Fibroblast of pulmonary artery (primary cell): ENCODE data around the gene OPHN1.

Source experiments
- DNase-seq: peaks from one replicate; pipeline ENCODE4 v3.0.0-alpha.2; 2010; ENCODE audit warnings: low read depth
- H3K4me3 ChIP-seq: replicated peaks from 2 replicates; pipeline ENCODE4 v1.5.1; 2011; ENCODE audit warnings: low read depth, mild to moderate bottlenecking, control low read depth, low read length, moderate library complexity
- TF ChIP-seq, protein P1 (sequence below): IDR thresholded peaks from 2 replicates; pipeline ENCODE4 v1.5.1; 2011; ENCODE audit warnings: mild to moderate bottlenecking, control low read depth, low read length, inconsistent platforms; ENCODE audit errors: missing control alignments

OPHN1 gene, protein sequence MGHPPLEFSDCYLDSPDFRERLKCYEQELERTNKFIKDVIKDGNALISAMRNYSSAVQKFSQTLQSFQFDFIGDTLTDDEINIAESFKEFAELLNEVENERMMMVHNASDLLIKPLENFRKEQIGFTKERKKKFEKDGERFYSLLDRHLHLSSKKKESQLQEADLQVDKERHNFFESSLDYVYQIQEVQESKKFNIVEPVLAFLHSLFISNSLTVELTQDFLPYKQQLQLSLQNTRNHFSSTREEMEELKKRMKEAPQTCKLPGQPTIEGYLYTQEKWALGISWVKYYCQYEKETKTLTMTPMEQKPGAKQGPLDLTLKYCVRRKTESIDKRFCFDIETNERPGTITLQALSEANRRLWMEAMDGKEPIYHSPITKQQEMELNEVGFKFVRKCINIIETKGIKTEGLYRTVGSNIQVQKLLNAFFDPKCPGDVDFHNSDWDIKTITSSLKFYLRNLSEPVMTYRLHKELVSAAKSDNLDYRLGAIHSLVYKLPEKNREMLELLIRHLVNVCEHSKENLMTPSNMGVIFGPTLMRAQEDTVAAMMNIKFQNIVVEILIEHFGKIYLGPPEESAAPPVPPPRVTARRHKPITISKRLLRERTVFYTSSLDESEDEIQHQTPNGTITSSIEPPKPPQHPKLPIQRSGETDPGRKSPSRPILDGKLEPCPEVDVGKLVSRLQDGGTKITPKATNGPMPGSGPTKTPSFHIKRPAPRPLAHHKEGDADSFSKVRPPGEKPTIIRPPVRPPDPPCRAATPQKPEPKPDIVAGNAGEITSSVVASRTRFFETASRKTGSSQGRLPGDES

DNA sequence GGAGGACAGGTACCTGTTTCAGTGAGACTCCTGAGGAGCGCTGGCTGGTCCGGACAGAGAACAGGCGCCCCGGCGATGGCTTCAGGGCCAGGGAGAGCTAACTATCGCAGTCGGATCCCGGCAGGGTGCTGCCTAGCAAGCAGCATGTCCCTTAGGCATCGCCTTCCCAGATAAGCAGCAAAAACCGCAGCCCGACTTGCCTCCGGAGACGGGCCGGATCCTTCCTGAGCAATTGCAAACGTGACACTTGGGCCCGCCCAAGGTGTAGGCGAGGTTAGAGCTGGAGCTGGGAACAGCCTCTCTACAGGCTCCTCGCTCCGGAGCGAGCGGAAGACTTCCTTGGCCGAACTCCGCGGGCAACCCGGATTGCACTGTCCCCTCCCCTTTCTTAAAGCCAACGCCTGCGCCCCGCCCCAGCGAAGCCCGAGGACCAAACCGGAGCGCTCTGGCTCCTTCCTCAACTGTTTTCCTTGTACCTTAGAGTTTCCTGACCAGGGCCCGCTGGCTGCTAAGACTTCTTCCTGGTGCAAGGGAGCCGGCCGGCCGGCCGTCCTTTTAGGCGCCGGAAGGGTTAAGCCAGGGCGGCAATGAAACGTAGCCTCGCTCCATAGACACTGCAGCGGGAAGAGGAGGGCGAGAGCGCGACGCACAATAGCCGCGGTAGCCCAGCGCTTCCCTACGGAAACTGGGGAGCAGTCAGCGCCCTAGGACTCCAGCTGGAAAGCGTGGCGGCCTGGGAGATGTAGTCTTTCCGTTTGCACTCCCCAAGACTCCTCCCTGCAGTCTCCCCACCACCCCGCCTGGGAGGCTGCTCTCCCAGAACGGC lies at the start of gene OPHN1:
Gene OPHN1 (minus strand): TSS at position 341 of the 826 bp plus-strand sequence. CDS start 475 bp downstream, outside the sequence.
- peak; percentile 78 for DNase-seq
- peak within 1 kb of the TSS; percentile 65 for H3K4me3 ChIP-seq
- TF ChIP-seq, protein P1, sequence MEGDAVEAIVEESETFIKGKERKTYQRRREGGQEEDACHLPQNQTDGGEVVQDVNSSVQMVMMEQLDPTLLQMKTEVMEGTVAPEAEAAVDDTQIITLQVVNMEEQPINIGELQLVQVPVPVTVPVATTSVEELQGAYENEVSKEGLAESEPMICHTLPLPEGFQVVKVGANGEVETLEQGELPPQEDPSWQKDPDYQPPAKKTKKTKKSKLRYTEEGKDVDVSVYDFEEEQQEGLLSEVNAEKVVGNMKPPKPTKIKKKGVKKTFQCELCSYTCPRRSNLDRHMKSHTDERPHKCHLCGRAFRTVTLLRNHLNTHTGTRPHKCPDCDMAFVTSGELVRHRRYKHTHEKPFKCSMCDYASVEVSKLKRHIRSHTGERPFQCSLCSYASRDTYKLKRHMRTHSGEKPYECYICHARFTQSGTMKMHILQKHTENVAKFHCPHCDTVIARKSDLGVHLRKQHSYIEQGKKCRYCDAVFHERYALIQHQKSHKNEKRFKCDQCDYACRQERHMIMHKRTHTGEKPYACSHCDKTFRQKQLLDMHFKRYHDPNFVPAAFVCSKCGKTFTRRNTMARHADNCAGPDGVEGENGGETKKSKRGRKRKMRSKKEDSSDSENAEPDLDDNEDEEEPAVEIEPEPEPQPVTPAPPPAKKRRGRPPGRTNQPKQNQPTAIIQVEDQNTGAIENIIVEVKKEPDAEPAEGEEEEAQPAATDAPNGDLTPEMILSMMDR = no peak

DNA sequence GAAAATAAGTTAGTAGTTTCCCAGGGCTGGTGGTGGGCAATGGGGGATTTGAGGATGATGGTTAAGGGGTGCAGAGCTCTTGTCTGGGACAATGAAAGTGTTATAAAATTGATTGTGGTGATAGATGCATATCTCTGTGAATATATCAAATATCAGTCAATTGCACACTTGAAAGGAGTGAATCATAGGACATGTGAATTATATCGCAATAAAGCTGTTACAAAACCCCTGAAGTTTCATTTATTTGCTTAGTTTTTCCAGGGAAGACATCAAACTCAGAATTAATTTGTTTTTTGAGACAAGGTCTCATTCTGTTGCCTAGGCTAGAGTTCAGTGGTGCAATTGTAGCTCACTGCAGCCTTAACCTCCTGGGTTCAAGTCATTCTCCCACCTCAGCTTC lies 47.7 kb upstream of the OPHN1 start:
- H3K4me3 ChIP-seq = no peak overlapping the region
- TF ChIP-seq, protein P1 = no peak
- DNase-seq = no peak

DNA sequence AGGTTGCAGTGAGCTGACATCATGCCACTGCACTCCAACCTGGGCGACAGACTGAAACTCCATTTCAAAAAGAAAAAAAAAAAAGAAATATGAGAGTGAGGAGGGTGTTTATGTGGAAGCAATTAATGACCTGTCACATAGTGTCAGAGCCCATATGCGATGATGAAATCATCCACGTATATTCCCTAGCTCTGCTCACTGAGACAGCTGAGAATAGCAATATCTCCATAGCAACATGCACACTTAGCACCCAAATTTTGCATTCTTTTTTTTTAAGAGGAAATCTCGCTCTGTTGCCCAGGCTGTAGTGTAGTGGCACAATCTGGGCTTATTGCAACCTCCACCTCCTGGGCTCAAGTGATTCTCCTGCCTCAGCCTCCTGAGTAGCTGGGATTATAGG lies 31.5 kb upstream of the OPHN1 start:
- DNase-seq = no peak
- H3K4me3 ChIP-seq = no peak overlapping the region
- TF ChIP-seq, protein P1 = no peak

DNA sequence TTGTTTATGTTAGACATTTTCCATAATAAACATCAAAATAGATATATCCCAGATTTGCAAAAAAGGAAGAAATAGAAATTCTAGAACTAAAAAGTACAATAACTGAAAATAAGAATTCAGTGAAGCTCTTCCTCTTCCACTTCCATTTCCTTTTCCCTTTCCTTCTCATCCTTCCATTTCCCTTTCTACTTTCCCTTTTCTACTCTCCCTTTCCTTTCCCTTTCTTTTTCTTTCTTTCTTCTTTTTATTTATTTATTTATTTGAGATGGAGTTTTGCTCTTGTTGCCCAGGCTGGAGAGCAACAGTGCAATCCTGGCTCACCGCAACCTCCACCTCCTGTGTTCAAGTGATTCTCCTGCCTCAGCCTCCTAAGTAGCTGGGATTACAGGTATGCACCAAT lies 30.6 kb upstream of the OPHN1 start:
- H3K4me3 ChIP-seq = no peak overlapping the region
- no peak for DNase-seq
- TF ChIP-seq, protein P1 = no peak

DNA sequence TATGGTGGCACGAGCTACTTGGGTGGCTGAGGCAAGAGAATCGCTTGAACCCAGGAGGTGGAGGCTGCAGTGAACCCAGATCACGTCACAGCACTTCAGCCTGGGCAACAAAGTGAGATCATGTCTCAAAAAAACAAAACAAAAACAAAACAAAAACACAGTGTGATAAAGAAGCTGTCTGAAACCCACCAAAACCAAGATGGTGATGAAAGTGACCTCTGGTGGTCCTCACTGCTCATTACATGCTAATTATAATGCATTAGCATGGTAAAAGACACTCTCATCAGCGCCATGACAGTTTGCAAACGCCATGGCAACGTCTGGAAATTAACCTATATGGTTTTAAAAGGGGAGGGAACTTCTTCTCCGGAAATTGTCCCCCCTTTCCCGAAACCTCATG lies 29.4 kb upstream of the OPHN1 start:
- peak; percentile 63 for DNase-seq
- no peak overlapping the region for H3K4me3 ChIP-seq
- TF ChIP-seq, protein P1 = peak; percentile 48

DNA sequence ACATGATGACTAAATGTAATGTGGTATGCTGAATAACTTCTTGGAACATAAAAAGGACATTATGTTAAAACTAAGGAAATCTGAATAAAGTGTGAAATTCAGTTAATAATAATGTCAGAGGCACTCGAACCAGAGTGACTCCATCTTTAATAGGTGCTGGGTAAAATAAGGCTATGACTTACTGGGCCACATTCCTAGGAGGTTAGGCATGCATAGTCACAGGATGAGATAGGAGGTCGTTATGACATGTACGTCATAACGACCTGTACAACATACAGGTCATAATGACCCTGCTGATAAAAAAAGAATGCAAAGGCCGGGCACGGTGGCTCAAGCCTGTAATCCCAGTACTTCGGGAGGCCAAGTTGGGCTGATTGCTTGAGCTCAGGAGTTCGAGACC lies 28.9 kb upstream of the OPHN1 start:
- TF ChIP-seq, protein P1 = no peak
- no peak overlapping the region for H3K4me3 ChIP-seq
- peak; percentile 42 for DNase-seq
